HG03175 (cell line): ENCODE measurements around the gene DAB2IP.

Experiments
- ATAC-seq: cut with Tn5 transposase; IDR thresholded peaks from one replicate; pipeline ENCODE4 v1.9.1; 2021; ENCODE audit warnings: mild to moderate bottlenecking, moderate library complexity; ENCODE audit not compliant: unreplicated experiment

Gene DAB2IP

DNA sequence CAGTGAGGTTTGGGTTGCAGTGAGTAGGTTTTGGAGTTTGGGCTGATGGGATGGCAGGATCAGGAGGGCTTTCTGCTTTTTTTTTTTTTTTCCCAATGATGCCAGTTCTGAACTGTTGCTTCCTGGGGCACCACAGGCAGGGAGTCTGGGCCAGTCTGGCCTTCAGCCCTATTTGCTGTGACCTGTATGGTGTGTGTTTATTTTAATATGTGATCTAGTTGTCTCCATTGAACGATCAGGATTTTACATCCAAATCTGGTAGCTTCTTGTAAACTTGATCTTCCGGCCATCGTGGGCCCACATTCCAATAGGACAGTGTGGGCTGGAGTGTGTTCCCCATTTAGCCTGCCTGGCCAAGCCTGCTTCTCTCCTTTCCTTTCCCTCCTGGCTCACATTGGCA lies 25.8 kb upstream of the DAB2IP start:
- no peak for ATAC-seq

DNA sequence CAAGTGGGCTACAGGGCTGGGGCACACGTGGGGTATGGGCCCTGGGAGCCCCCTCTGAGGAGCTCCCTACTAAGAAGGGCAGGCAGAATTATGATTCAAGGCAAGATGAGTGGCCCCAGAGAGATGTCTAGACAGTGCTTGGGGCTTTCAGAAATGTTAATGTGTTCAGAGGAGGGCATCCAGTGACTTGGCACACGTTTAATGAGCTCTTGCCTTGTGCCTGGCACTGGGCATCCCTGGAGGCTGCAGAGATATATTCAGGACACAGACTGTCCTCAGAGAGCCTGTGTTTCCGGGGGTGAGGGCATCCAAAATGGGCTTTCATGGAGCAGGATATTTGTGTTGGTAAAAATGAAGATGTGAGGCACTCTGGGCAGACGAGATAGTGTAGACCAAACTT lies 25.4 kb upstream of the DAB2IP start:
- ATAC-seq = no peak

DNA sequence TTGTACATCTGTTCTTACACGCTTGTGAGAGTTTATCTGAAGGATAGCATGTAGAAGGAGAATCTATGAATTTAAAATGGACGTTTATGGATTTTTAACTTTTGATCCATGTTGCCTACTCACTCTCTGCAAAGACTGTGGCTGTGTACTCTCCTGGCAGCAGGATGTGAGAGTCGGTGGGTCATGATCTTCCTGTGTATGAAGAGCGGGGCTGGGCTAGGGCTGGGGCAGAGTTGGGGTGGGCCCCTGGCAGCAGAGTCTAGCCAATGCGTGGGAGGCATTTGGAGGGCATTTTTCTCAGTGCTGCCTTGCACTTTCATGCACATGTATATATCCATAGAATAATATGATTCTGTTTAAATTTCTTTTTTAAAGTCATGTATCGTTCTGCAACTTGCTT lies 24.0 kb upstream of the DAB2IP start:
- ATAC-seq = no peak

DNA sequence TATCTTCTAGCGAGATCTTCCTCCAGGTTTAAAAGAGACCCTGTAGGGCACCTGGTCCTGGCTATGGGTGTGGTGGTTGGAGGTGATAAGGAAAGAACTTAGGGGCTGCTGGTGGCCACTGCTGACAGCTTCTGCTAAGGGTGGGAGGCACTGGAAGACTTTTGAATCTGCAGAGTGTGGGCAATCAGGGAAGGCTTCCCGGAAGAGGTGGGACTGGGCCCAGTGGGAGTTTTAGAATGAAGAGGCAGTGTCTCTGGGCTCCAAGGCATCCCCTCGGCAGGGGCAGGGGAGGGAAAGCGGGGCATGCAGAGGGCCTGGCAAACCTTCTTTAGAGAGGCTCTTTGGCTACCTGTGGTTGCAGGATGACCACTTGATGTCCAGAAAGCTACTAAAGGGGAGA lies 23.0 kb upstream of the DAB2IP start:
- ATAC-seq = no peak

DNA sequence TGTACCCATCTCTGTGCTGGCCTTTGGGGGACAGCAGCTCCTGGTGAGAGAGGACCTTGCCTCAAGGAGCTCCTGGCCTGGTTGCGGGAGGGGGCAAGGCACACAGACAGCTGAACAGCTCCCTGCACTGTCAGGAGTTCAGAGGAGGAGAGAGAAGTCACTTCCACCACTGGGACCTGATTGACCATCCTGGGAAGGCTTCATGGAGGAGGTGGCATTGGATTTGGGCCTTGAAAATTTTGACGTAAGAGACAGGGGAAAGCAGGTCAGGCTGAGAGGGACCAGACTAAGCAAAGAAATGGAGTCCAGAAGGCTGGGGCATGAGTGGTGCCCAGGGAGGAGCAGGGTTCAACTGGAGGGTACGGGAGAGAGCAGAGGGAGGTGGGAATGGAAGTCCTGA lies 20.3 kb upstream of the DAB2IP start:
- no peak for ATAC-seq

DNA sequence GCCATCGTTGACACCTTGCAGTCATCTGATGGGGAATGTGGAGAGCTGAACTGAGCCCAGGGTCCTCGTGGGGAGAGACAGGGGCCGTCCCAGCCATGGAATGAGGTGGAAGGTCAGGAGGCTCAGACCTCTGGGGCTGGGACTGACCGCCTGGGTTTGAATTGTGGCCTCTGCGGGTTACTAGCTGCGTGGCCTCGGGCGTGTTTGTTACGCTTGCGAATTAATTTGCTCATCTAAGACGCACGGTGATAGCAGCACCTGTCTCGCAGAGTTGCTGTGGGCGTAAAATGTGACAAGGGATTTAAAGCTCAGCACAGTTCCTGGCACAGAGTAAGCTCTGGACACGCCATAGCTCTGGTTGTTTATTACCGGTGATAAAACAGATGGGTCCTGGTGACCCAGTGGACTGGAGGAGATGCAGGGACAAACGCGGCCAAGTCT lies 19.4 kb upstream of the DAB2IP start:
- no peak for ATAC-seq

DNA sequence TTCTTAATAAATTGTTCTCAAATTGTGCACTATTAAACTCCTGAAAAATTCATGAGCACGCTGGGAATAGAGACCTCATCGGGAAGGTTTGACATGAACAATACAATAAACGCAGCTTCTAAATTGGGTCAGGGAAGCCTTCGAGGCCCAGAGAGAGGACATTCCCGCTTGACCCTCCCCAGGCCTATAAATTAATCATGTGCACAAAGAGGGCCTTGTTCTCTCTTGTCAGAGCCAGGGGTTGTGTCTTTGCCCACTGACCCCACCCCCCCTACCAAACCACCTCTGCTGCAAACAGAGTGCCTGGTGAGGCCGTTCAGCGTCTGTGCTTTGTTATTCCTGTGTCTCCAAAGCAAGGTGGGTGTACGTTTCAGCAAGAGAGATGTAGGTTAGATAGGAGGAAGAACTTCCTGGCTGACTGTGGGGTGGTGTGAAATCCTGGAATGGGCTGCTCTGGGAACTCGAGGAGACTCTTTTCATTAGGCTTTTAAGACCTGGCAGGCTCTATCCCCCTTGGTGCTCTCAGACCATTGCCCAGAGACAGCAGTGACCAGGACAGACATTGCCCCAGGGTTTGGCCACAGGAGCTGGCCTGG lies 18.2 kb upstream of the DAB2IP start:
- no peak for ATAC-seq

DNA sequence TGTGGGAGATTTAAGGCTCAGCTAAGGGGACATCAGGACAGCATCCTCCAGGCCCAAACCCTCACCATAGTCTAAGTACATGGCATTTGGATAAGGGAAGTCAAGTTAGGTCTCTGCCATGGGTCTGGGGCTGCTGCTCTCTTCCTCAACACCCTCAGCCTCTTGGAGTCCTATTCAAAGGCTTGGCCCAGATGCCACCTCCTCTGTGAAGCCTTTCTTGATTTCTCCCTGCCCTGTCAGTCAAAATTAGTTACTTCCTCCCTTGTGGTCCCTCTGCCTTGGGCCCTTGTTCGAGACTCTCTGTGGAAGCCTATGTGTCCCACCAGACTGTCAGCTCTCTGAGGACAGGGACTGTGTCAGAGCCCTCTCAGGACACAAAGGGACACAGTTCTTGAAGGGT lies 17.7 kb upstream of the DAB2IP start:
- no peak for ATAC-seq

DNA sequence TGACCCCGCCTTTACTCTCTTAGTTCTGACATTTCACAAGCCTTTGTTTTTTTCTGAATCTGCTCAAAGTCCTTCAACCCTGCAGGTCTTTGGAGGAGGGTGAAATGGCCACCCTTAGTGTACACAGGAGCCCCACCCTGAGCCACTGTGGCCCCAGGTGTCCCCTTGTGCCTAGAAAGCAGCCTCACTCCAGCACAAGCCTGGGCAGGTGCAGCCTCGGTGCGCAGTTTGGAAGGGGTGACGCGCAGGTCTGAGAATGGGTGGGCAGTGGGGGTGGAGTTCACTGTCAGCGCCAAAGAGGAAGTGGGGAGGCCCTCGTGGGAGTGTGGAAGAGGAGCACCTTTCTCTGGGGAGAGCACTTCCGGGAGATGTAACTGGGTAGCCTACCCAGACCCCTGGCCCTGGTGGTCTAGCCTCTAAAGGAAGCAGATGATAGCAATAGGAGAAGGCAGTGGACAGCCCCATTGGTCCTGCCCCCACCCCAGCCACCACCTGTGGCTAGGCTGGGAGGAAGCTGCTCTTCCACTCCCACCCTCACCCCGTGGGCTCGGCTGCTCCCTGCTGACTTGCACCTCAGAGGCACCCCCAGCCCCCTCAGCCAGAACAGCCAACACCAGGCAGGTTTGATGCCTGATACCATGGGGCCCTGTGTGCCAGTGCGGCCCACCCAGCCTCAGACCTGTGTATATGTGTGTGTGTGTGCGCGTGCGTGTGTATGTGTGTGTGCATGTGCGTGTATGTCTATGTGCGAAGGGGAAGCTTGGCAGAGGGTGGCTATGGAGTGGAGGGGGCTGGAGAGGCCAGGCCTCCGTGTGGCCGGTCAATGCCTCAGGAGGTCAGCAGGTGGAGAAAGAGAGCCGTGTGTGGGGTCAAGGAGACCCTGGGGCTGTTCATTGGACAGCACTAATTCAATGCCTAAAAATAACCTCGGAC lies 16.8 kb upstream of the DAB2IP start:
- no peak for ATAC-seq

DNA sequence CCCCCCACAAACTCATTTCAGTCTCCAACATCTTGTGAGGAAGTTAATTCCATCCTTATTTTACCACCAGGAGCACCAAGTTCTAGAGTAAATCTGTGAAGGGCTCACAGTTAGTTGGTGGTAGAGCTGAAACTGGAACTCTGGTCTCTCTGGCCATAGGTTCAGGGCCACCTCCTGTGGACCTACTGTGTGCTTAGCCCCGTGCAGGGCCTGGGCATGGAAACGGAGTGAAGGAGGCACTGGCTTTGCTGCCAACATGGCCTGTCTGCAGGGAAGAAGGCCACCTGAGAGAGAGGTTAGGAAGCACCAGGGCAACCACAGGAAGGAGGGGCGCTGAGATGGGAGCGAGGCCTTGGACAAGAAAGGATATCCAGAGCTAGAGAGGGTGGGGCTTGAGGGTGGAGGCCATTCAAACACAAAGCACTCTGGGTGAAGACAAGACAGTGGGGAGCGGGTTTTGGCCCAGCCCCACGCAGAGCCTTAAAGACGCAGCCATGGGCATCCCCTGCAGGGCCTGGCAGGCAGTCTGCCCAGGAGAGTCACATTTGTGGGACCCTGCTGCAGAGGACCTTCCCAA lies 16.0 kb upstream of the DAB2IP start:
- no peak for ATAC-seq

DNA sequence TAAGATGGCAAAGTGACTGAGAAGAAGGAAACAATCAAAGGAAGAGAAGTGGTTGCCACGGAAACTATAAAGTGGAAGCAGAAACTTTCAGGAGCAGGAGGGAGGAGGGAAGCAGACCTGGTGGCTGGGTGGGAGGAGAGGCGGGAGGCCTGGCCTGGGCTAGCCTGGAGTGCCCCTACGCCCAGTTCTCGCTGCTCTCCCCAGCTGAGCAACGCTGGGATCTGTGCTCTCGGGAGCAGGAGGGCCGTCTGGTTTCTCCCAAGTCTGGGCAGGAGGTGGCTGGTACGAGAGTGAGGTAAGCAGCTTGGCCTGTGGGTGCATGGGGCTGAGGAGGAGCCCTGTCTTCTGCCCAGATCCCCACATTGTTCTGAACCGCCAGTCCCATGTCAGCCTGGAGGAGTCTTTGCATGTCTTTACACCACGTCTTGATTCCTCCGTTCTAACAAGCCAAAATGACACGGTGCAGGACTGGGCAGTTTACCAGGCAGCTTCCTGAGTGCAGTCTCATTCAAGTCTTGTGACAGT lies 15.0 kb upstream of the DAB2IP start:
- no peak for ATAC-seq

DNA sequence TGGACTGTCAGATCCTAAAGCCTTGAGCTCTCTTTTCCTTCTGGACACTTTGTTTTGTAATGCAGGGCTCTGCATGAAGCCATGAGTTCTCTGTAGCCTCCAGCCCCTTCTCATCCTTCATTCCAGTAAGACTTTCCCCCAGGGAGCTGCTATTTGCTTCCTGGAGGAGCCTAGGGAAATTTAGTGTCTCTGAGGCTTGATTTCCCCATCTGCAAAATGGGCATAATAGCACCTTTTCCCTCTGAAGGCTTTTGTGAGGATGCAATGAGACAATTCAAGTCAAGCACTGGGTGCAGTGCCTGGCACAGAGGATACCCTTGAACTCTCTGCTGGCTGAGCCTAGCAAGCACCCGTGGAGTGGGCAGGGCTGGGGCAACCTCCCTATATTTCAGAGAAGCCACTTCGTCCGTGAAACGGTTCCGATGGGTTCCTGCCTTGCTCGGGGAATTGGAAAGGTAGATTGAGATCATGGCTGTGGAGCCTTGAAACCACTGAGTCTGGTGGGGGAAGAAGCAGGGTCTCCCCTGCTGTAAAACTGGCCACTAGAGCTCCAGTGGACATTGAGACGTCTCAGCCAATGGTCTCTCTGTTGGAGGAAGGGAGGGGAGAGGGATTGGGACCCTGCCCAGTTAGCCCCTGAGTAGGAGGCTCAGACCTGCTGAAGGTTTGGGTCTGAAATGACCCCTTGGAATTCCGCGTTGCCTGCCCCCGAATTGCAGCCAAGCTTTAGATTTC lies 14.3 kb upstream of the DAB2IP start:
- ATAC-seq = no peak

DNA sequence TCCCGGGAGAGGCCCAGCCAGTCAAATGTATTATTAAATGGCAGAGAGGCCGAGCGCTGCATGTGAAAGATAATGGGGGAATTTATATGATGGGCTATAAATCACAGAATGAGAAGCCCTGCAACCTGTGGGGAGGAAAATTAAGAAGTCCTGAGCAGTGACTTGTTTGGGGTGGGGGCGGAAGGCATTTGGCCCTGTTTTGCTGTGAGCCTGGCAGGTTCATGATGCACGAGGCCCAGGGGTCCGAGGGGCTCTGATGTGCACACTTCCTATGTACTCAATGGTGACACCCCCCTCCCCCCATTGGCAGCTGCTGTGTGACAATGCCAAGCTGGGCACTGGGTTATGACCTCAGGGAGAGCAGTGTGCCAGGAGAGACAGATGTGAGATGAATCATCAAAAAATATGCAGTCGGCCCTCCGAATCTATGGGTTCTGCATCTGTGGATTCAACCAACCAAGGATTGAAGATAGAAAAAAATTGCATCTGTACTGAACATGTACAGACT lies 13.7 kb upstream of the DAB2IP start:
- ATAC-seq = no peak

DNA sequence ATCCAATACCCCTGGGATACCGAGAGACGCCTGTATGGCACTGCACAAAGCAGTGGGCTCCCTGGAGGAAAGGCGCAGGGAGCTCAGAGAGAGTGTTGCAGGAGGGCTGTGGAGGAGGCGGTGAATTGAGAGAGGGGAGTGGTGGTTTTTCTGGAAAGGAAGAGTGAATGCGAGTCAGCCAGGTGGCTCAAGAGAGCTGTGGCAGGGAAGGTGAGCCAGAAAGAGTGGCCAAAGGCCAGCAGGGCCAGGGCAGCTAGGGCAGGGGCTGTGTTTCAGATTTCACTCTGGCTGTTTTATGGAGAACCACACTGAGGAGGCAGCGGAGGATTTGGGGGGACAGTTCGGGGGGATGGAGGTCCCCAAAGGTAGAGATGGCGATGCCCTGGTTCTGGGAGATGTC lies 13.0 kb upstream of the DAB2IP start:
- no peak for ATAC-seq

DNA sequence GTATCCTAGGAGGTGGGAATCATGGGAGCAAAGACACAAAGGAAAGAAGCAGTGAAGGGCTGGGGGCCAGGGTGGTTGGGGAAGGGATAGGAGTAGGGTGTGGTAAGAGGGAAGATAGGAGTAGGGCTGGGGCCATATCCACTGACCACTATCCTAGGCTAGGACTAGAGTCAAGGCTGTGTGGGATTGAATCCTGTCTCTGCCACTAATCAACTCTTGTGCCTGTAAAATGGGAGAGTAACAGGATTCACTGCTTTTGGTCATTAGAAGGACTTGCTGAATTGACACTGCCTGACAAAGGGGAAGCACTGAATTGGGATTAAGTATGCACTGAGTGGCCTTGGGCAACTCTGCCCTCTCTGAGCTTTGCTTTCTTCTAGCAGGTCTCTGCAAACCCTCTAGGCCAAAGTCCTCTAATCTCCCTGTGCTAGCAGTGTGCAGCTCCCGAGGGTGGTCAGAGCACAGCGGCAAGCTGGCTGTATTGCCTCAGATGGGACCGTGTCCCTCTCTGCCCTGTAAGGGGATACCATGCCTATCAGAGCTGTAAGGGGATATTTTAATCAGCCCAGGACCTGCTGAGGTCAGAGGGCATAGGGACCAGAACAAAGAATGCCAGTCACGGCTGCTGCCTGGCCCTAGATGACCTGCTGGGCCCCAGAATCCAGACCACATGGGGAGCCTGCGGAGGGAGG lies 12.4 kb upstream of the DAB2IP start:
- ATAC-seq = no peak

DNA sequence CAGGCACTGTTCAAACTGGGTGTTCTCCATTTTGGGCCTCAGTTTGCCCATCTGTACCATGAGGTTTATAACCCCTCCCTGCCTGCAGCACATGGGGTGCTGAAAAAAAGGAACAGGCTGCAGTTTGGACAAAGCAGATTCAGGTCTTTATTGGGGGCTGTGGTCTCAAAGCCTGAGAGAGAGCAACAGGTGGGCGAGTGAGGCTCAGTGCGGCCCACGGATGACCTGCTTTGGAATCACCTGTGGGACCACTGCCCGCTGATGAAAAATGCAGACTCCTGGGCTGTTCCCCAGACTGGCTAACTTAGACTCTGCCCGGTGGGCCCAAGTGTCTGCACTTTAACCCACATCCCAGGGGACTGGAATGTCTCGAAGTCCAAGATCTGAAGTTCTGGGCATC lies 11.8 kb upstream of the DAB2IP start:
- ATAC-seq = no peak

DNA sequence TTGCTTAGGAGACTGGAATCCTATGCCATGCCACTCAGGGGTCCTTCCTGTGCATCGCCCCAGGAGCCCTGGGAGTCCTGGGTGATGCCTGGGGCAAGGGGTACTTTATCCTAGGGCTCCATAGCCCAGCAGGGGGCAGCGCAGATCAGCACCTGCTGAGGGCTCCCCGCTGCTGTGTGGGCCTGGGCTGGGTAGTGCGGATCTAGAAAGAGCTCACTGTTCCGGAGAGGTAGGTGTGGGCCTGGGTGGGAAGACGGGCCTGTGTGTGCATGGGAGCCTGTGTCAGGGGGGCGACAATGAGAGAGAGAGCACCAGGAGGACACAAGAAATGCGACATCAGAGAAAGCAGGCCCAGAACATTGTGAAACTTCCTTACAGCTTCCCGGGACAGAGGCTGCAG lies 11.4 kb upstream of the DAB2IP start:
- no peak for ATAC-seq

DNA sequence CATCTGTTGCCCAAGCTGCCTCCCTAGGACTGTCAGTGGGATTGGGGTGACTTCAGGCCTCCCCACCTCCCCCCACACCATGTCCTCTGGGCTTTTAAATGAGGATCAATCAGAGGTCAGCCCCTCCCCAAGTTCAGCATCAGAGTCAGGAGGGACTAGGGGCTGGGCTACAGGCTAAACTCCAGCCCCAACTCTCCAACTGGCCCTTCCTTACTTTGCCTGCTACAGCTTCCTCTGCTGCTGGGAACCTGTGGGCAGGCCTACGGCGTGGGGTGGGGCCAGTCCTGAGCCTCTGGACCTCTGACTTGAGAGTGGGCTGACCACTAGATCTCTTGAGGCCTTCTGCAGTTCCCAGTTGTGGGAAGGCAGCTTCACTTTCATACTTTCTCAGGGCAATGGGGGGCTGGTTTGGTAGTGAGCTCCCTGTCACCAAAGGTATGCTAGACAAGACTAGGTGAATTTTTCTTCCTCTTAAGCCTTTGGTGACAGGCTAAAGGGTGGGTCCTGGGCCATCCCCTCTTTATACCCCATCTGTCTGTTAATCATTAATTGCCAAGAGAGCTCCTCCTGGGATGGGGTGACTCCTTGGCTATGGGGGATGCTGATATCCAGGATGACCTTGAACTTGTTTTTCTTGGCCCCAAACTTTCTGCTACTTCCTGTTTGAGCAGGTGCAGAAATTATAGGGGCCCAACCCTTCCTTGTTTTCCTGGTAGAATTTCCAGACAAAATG lies 10.8 kb upstream of the DAB2IP start:
- ATAC-seq = no peak

DNA sequence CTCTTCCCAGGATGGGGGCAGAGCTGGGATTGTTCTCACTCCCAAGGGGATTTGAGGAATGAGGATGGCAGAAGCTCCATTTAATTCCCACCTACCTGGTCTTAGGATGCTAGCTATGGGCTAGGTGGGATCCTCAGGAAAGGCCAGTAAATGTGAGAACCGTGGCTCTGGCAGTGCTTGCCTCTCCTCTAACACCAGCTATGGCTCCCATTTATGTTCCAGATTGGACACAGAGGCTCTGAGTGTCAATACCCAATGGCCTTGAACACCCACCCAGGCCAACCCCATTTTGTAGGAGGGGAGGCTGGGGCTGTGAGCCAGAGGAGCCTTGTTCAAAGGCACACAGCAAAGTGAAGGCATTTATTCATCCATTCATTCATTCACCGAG lies 10.2 kb upstream of the DAB2IP start:
- no peak for ATAC-seq

DNA sequence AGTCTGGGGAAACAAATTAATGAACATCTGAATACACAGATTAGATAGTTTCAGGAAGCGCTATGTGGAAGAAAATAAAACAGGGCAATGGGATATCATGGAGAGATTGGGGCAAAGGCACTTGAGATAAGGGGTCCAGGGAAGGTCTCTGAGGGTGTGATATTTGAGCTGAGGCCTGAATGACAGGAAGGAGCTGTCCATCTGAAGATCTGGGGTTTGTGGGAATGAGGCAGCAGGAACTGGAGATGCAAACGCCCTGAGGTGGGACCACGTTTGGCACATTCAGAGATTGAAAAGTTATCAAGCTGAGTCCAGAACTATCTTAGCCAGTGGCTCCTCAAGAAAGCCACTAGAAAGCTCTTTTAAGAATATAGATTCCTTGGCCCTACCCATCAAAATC lies 8.7 kb upstream of the DAB2IP start:
- ATAC-seq = no peak
